22Rv1 (cell line): Measurements from ENCODE around the gene SH3RF1.

Experiments
- ZFX ChIP-seq: fragments of 450-650 bp; IDR thresholded peaks from 2 replicates; pipeline ENCODE4 v1.6.1; 2017; ENCODE audit warnings: antibody characterized with exemption, borderline replicate concordance
- TF ChIP-seq, protein P1 (sequence below): fragments of 450-650 bp; IDR thresholded peaks from 2 replicates; pipeline ENCODE4 v1.5.1; 2017; ENCODE audit warnings: mild to moderate bottlenecking

GRCh38 chr4:169253113-169253671 is 17.6 kb downstream of the SH3RF1 start:
- TF ChIP-seq, protein P1, sequence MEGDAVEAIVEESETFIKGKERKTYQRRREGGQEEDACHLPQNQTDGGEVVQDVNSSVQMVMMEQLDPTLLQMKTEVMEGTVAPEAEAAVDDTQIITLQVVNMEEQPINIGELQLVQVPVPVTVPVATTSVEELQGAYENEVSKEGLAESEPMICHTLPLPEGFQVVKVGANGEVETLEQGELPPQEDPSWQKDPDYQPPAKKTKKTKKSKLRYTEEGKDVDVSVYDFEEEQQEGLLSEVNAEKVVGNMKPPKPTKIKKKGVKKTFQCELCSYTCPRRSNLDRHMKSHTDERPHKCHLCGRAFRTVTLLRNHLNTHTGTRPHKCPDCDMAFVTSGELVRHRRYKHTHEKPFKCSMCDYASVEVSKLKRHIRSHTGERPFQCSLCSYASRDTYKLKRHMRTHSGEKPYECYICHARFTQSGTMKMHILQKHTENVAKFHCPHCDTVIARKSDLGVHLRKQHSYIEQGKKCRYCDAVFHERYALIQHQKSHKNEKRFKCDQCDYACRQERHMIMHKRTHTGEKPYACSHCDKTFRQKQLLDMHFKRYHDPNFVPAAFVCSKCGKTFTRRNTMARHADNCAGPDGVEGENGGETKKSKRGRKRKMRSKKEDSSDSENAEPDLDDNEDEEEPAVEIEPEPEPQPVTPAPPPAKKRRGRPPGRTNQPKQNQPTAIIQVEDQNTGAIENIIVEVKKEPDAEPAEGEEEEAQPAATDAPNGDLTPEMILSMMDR = no peak
- TF ChIP-seq ZFX = no peak
